RWPE1 (cell line): ENCODE measurements around the gene PCMTD2.
"Not testable (repeated sequence)": the region's sequence is repeated elsewhere in the genome, so short reads cannot be mapped to it uniquely, and the experiment has no call there.

ENCODE experiments used
- CTCF ChIA-PET: fragments of 350-600 bp; sonication (Branson Sonifier 250); formaldehyde crosslinking; extraction: SDS; loops from one replicate; lab custom pipeline; 2021; lab: Yijun Ruan, JAX
- POLR2A ChIA-PET: fragments of 400-600 bp; formaldehyde crosslinking; extraction: SDS; loops from one replicate; lab custom pipeline; 2020; ENCODE audit warnings: antibody characterized with exemption; ENCODE audit not compliant: low non-redundant PET; lab: Yijun Ruan, JAX
- DNase-seq: peaks from one replicate; pipeline ENCODE4 v3.0.0; 2012; ENCODE audit warnings: low spot score
- H3K27ac ChIP-seq: fragments of 450-650 bp; 2 replicates; pipeline ENCODE4 v1.5.1; 2017
- TF ChIP-seq, protein P1 (sequence below): fragments of 450-650 bp; conservative IDR thresholded peaks from 2 replicates; pipeline ENCODE4 v1.5.1; 2017; ENCODE audit warnings: low read depth, mild to moderate bottlenecking

PCMTD2 gene

DNA sequence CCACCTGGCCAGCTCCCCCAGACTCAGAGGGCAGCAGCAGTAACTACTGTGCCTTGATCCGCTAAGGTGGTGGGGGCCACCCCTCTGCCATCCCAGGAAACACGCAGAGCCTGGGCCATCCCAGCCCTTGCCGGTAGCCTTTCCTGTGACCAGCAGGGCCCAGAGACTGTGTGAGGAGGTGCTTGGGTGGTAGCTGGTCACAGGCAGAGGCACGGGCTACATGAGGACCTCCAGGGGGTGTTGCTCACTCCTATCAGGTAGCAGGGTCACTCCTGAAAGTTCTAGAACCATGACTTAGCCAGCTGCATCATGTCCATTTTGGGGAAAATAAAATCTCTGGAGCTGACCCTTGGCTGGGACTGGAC is 22.8 kb downstream of the PCMTD2 start:
- no peak for DNase-seq
- POLR2A ChIA-PET: no interaction called here
- CTCF ChIA-PET: interaction anchor here (0.7 to 0.9 kb wide), 2 partner anchors 10 to 1570 kb away, joined by 3 to 5 read pairs; no protein-coding TSS in a partner anchor
- TF ChIP-seq, protein P1, sequence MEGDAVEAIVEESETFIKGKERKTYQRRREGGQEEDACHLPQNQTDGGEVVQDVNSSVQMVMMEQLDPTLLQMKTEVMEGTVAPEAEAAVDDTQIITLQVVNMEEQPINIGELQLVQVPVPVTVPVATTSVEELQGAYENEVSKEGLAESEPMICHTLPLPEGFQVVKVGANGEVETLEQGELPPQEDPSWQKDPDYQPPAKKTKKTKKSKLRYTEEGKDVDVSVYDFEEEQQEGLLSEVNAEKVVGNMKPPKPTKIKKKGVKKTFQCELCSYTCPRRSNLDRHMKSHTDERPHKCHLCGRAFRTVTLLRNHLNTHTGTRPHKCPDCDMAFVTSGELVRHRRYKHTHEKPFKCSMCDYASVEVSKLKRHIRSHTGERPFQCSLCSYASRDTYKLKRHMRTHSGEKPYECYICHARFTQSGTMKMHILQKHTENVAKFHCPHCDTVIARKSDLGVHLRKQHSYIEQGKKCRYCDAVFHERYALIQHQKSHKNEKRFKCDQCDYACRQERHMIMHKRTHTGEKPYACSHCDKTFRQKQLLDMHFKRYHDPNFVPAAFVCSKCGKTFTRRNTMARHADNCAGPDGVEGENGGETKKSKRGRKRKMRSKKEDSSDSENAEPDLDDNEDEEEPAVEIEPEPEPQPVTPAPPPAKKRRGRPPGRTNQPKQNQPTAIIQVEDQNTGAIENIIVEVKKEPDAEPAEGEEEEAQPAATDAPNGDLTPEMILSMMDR: no peak
- no peak overlapping the region for H3K27ac ChIP-seq

GRCh38 chr20:64279826-64280459 is 24.4 kb downstream of the PCMTD2 start:
- ChIA-PET CTCF (interaction anchor here (0.5 kb wide), 1 partner anchor 371 kb away, joined by 4 read pairs; no protein-coding TSS in a partner anchor), POLR2A (no interaction called here)
- H3K27ac ChIP-seq: no peak overlapping the region
- no peak for DNase-seq
- TF ChIP-seq, protein P1: no peak

GRCh38 chr20:64280460-64280843 is 24.9 kb downstream of the PCMTD2 start:
- POLR2A ChIA-PET: no interaction called here
- H3K27ac ChIP-seq: no peak overlapping the region
- no peak for DNase-seq
- CTCF ChIA-PET: interaction anchor here (0.5 kb wide), 1 partner anchor 371 kb away, joined by 4 read pairs; no protein-coding TSS in a partner anchor
- TF ChIP-seq, protein P1: no peak

DNA sequence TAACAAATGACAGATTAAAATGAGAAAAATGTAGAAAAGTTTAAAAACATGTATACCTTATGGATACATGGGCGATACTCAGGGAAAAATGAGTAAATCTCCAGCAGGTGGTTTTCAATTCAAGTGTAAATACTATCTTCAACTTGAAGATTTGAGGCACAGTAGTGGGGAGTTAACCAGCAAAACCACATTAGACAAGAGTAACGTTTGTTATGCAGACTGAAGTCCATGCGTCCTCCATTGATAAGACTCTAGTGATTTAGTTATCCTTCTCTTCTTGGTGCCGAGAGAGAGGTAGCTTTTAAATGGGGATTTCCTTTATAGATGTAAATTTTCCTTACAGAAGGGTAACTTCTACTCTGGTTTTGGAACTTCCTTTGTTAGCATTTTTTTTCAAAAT is 28.1 kb downstream of the PCMTD2 start:
- no peak for DNase-seq
- H3K27ac ChIP-seq: no peak overlapping the region
- ChIA-PET POLR2A (no interaction called here), CTCF (no interaction called here)
- TF ChIP-seq, protein P1: no peak

GRCh38 chr20:64285579-64286446 is 30.3 kb downstream of the PCMTD2 start:
- POLR2A ChIA-PET, DNase-seq, H3K27ac ChIP-seq: not testable (repeated sequence)
- CTCF ChIA-PET: interaction anchor here (0.7 to 2.0 kb wide), 4 partner anchors 9 to 166 kb away, joined by 3 to 7 read pairs (median 4); partner anchors contain the start of gene PCMTD2
- TF ChIP-seq, protein P1: peak; percentile 84

DNA sequence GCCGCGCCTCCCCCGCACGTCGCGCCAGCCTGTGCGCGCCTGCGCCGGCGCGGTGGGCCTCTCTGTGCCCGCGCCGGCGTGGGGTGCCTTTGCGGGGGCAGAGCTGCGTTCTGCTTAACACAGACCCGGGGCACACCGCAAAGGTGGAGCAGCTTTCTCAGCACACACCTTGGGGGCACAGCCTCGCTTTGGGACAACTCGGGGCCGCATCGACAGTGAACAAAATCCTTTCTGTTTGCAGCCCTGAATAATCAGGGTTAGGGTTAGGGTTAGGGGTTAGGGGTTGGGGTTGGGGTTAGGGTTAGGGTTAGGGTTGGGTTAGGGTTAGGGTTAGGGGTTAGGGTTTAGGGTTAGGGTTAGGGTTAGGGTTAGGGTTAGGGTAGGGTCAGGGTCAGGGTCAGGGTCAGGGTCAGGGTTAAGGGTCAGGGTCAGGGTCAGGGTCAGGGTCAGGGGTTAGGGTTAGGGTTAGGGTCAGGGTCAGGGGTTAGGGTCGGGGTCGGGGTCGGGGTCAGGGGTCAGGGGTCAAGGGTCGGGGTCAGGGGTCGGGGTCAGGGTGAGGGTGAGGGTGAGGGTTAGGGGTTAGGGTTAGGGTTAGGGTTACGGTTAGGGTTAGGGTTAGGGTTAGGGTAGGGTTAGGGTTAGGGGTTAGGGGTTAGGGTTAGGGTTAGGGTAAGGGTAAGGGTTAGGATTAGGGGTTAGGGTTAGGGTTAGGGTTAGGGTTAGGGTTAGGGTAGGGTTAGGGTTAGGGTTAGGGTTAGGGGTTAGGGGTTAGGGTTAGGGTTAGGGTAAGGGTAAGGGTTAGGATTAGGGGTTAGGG is 31.1 kb downstream of the PCMTD2 start:
- DNase-seq, POLR2A ChIA-PET, H3K27ac ChIP-seq: not testable (repeated sequence)
- CTCF ChIA-PET: interaction anchor here (0.7 to 2.0 kb wide), 3 partner anchors 10 to 53 kb away, joined by 3 to 7 read pairs (median 5); partner anchors contain the start of gene PCMTD2

DNA sequence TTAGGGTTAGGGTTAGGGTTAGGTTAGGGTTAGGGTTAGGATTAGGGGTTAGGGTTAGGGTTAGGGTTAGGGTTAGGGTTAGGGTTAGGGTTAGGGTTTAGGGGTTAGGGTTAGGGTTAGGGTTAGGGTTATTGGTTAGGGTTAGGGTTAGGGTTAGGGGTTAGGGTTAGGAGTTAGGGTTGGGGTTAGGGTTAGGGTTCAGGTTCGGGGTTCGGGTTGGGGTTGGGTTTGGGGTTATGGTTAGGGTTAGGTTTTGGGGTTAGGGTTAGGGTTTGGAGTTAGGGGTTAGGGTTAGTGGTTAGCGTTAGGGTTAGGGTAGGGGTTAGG is 31.7 kb downstream of the PCMTD2 start:
- CTCF ChIA-PET, H3K27ac ChIP-seq, DNase-seq, POLR2A ChIA-PET: not testable (repeated sequence)

DNA sequence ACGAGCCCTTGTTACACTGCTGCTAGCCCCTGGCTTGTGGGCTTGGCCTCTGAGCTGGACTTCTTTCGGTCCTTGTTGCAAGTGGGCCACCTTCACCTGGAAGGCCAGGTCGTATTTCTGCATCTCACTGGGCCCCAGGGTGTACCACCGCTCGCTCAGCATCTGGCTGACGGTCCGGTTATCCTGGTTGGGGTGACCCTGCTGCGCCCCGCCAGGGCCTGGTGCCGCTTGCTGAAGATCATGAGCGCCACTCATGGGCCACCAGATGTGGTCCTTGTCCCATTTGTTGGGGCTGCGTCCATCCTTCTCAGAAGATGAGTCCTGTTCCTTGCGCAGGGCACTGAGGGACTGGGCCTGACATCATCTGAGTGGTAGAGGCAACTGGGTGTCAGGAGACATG is 36.6 kb downstream of the PCMTD2 start:
- POLR2A ChIA-PET, DNase-seq, H3K27ac ChIP-seq, CTCF ChIA-PET: not testable (repeated sequence)

- POLR2A ChIA-PET, CTCF ChIA-PET, DNase-seq, H3K27ac ChIP-seq: not testable (repeated sequence)
These were observed 47.5 kb downstream of the PCMTD2 start for GRCh38 chr20:64303086-64303485.

- H3K27ac ChIP-seq, POLR2A ChIA-PET, CTCF ChIA-PET, DNase-seq: not testable (repeated sequence)
These were observed 58.2 kb downstream of the PCMTD2 start for GRCh38 chr20:64313761-64314160.
